Measurements from ENCODE around the gene FBXL7.

DNA sequence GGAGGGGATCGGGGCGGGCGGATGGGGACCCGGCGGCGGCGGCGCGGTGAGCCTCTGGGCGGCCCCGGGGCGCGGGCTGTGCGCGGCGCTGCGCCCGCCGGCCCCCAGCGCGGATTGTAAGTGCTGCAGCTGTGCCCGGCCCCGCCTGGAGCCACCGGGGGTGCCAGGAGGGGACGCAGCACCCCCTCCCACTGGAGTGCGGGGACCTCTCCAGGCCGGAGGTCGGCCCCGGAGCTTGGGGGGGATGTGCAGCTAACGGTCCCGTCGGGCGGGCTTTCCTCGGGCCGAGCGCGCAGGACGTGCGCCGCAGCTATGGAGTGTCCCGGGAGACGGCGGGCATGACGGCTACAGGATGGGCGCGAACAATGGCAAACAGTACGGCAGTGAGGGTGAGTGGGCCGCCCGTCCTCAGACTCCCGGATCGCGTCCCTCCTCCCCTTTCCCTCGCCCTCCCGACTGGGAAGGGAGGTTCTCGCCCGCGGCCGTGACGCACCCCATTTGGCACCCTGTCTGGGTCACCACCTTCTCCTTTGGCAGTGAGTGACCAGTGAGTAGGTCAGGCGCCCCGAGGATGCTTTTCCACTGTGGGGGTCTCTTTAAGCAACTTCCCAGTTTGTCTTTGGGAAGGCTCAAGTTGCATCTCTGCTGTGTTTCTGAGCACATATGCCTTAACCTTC, 483 bp downstream of the FBXL7 start:
- TF ChIP-seq CTCF (IDR thresholded peaks at IDR 0.05; ENCODE audit: low read depth, low read length) = no peak
- TF ChIP-seq, protein P1, sequence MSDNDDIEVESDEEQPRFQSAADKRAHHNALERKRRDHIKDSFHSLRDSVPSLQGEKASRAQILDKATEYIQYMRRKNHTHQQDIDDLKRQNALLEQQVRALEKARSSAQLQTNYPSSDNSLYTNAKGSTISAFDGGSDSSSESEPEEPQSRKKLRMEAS (IDR thresholded peaks at IDR 0.05; ENCODE audit: low read depth, low read length) = no peak
- TF ChIP-seq POLR2A (IDR thresholded peaks at IDR 0.05; ENCODE audit: extremely low read depth, insufficient read length) = no peak
- no peak for TF ChIP-seq MYC (IDR thresholded peaks at IDR 0.05; ENCODE audit: low read depth, low read length)

Measured in NB4 (cell line).